Gastroesophageal sphincter (tissue), 4 donors: ENCODE data around the gene TPPP. TPM values are rescaled to one million over a fixed set of nuclear protein-coding genes. Genes with fewer than 3 reads are reported as not detected.

Source experiments
- ATAC-seq: fragments of 150-250 bp; one replicate; pipeline ENCODE4 v1.9.1; 2016; ENCODE audit warnings: mild to moderate bottlenecking, moderate library complexity
- H3K27ac ChIP-seq, 4 donors: fragments of 200-600 bp; sonication (generic) in 3 of 4; 1 replicate in 3 of 4; 2 replicates in 1 of 4; pipeline ENCODE4 v1.5.1; 2016 to 2019
- H3K27me3 ChIP-seq: fragments of 200-600 bp; sonication (generic); one replicate; pipeline ENCODE4 v1.5.1; 2019
- H3K36me3 ChIP-seq, 2 donors: fragments of 200-600 bp; sonication (generic); one replicate each; pipeline ENCODE4 v1.5.1; 2019; ENCODE audit warnings: control low read depth in 1 of 2
- H3K4me1 ChIP-seq, 3 donors: fragments of 200-600 bp; sonication (generic); 1 replicate in 2 of 3; 2 replicates in 1 of 3; pipeline ENCODE4 v1.5.1; 2016 to 2019; ENCODE audit warnings: control low read depth in 2 of 3
- H3K4me3 ChIP-seq, 2 donors: fragments of 200-600 bp; sonication (generic); one replicate each; pipeline ENCODE4 v1.5.1; 2019; ENCODE audit warnings: mild to moderate bottlenecking in 1 of 2, moderate library complexity in 1 of 2
- H3K9me3 ChIP-seq, 3 donors: fragments of 200-600 bp; sonication (generic); one replicate each; pipeline ENCODE4 v1.5.1; 2017 to 2019; ENCODE audit warnings: control low read depth in 2 of 3
- CTCF ChIP-seq, 4 experiments: fragments of 200-600 bp in 2 of 4; fragments of 450-650 bp in 2 of 4; sonication (generic) in 1 of 4; IDR thresholded peaks; one replicate each; pipeline ENCODE4 v1.5.1; 2017 to 2019; ENCODE audit warnings: antibody characterized with exemption in 4 of 4, mild to moderate bottlenecking in 2 of 4, moderate library complexity in 2 of 4
- EP300 ChIP-seq: sonication (generic); formaldehyde crosslinking; IDR thresholded peaks from one replicate; pipeline ENCODE4 v1.6.1; 2017; ENCODE audit warnings: antibody characterized with exemption, mild to moderate bottlenecking
- POLR2A ChIP-seq, 2 donors: fragments of 450-650 bp; IDR thresholded peaks; one replicate each; pipeline ENCODE4 v1.6.1; 2017; ENCODE audit warnings: antibody characterized with exemption in 2 of 2, mild to moderate bottlenecking in 2 of 2, moderate library complexity in 1 of 2
- POLR2AphosphoS5 ChIP-seq: sonication (generic); formaldehyde crosslinking; IDR thresholded peaks from one replicate; pipeline ENCODE4 v1.6.1; 2017; ENCODE audit warnings: antibody characterized with exemption
- WGBS, 2 donors: methylation state at CpG; one replicate each; pipeline ENCODE4 v1.1.5; 2018; ENCODE audit warnings: low coverage in 1 of 2; 5-methylcytosine and 5-hydroxymethylcytosine counted together
- total RNA-seq, 4 donors: library from RNA; depleted of rRNA; stranded (reverse); fragments of >200 nt; gene quantifications; one replicate each; pipeline ENCODE4 v1.1.0, GENCODE V29; 2016

Gene TPPP
- total RNA-seq, 4 donors from 2014 or later: 13.3 to 42.8 (median 32.0) TPM

GRCh38 chr5:623531-623930 lies 69.6 kb downstream of the TPPP start:
- Histone ChIP-seq H3K27ac (no peak overlapping the region), H3K27me3 (no peaks in the 10 kb centered on the region), H3K9me3 (no peaks in the 10 kb centered on the region), H3K36me3 (peaks cover 0 to 84% of the 10 kb centered on the region in 2 donors), H3K4me3 (no peak overlapping the region), H3K4me1 (no peaks in the 10 kb centered on the region)
- TF ChIP-seq CTCF (IDR thresholded peaks at IDR 0.05) (no peak), POLR2AphosphoS5 (no peak), EP300 (no peak), POLR2A (IDR thresholded peaks at IDR 0.05) (no peak)
- no peak for ATAC-seq
- WGBS, 2 donors: 88 to 97% methylated on average over 11 to 12 of the region's 13 CpGs

GRCh38 chr5:622946-623522 lies 70.1 kb downstream of the TPPP start:
- no peaks in the 10 kb centered on the region for H3K9me3 ChIP-seq
- no peak for ATAC-seq
- TF ChIP-seq POLR2AphosphoS5 (no peak), EP300 (no peak)
- peaks cover 0 to 80% of the 10 kb centered on the region in 2 donors for H3K36me3 ChIP-seq
- H3K4me1 ChIP-seq: no peaks in the 10 kb centered on the region
- H3K27ac ChIP-seq: no peak overlapping the region
- H3K27me3 ChIP-seq: no peaks in the 10 kb centered on the region
- WGBS, 2 donors: 94% methylated on average over 3 of the region's 31 CpGs; no CpG with 5 or more reads in 1 of the 2 donors
- H3K4me3 ChIP-seq: no peak overlapping the region

GRCh38 chr5:622359-622758 lies 70.8 kb downstream of the TPPP start:
- Histone ChIP-seq H3K4me3 (no peak overlapping the region), H3K27me3 (no peaks in the 10 kb centered on the region), H3K4me1 (no peaks in the 10 kb centered on the region), H3K27ac (no peak overlapping the region), H3K9me3 (no peaks in the 10 kb centered on the region), H3K36me3 (peaks cover 0 to 75% of the 10 kb centered on the region in 2 donors)
- no peak for TF ChIP-seq POLR2AphosphoS5
- TF ChIP-seq POLR2A (IDR thresholded peaks at IDR 0.05): no peak
- TF ChIP-seq CTCF (IDR thresholded peaks at IDR 0.05): no peak
- no peak for TF ChIP-seq EP300
- ATAC-seq: no peak
- WGBS, 2 donors: 90% methylated on average over 2 of the region's 9 CpGs; no CpG with 5 or more reads in 1 of the 2 donors

- H3K4me1 ChIP-seq: no peaks in the 10 kb centered on the region
- H3K36me3 ChIP-seq: peaks cover 0 to 72% of the 10 kb centered on the region in 2 donors
- ATAC-seq: no peak
- 88 to 100% methylated on average over 4 of the region's 16 CpGs for WGBS, 2 donors
- H3K27ac ChIP-seq: no peak overlapping the region
- H3K9me3 ChIP-seq: no peaks in the 10 kb centered on the region
- no peaks in the 10 kb centered on the region for H3K27me3 ChIP-seq
- TF ChIP-seq CTCF (IDR thresholded peaks at IDR 0.05): no peak
- TF ChIP-seq POLR2A (IDR thresholded peaks at IDR 0.05): no peak
- no peak for TF ChIP-seq EP300
- no peak for TF ChIP-seq POLR2AphosphoS5
- no peak overlapping the region for H3K4me3 ChIP-seq
These were observed 71.8 kb downstream of the TPPP start for GRCh38 chr5:621341-621761.

GRCh38 chr5:620586-621180 lies 72.5 kb downstream of the TPPP start:
- Histone ChIP-seq H3K4me3 (no peak overlapping the region), H3K27ac (no peak overlapping the region), H3K27me3 (no peaks in the 10 kb centered on the region), H3K4me1 (no peaks in the 10 kb centered on the region), H3K9me3 (no peaks in the 10 kb centered on the region), H3K36me3 (peaks cover 0 to 66% of the 10 kb centered on the region in 2 donors)
- 80 to 100% methylated on average over 1 of the region's 8 CpGs for WGBS, 2 donors
- TF ChIP-seq EP300 (no peak), CTCF (IDR thresholded peaks at IDR 0.05) (no peak), POLR2A (IDR thresholded peaks at IDR 0.05) (no peak), POLR2AphosphoS5 (no peak)
- ATAC-seq: no peak
